ENCODE data around the gene R3HDM1.
A peak's percentile ranks its signal among the peaks of the same experiment; 100 is the strongest.

Gene R3HDM1

GRCh38 chr2:135742325-135742757 is 211.1 kb downstream of the R3HDM1 start:
- TF ChIP-seq CTCF (IDR thresholded peaks at IDR 0.05) (no peak), ZFX (IDR thresholded peaks at IDR 0.05; ENCODE audit: borderline replicate concordance) (no peak)
- peak overlapping the region; percentile 85 for H3K27ac ChIP-seq

GRCh38 chr2:135743860-135744259 is 212.6 kb downstream of the R3HDM1 start:
- TF ChIP-seq CTCF (IDR thresholded peaks at IDR 0.05): no peak
- TF ChIP-seq ZFX (IDR thresholded peaks at IDR 0.05; ENCODE audit: borderline replicate concordance): no peak
- H3K27ac ChIP-seq: no peak overlapping the region

- TF ChIP-seq CTCF (IDR thresholded peaks at IDR 0.05): no peak
- no peak for TF ChIP-seq ZFX (IDR thresholded peaks at IDR 0.05; ENCODE audit: borderline replicate concordance)
- no peak overlapping the region for H3K27ac ChIP-seq
These were observed 213.6 kb downstream of the R3HDM1 start for GRCh38 chr2:135744760-135745314.

- H3K27ac ChIP-seq: no peak overlapping the region
- no peak for TF ChIP-seq ZFX (IDR thresholded peaks at IDR 0.05; ENCODE audit: borderline replicate concordance)
- no peak for TF ChIP-seq CTCF (IDR thresholded peaks at IDR 0.05)
These were observed 214.3 kb downstream of the R3HDM1 start for GRCh38 chr2:135745545-135745944.

- TF ChIP-seq CTCF (IDR thresholded peaks at IDR 0.05): no peak
- no peak for TF ChIP-seq ZFX (IDR thresholded peaks at IDR 0.05; ENCODE audit: borderline replicate concordance)
- H3K27ac ChIP-seq: no peak overlapping the region
These were observed 224.3 kb downstream of the R3HDM1 start for GRCh38 chr2:135755573-135755972.

- H3K27ac ChIP-seq: no peak overlapping the region
- no peak for TF ChIP-seq CTCF (IDR thresholded peaks at IDR 0.05)
- TF ChIP-seq ZFX (IDR thresholded peaks at IDR 0.05; ENCODE audit: borderline replicate concordance): no peak
These were observed 225.4 kb downstream of the R3HDM1 start for GRCh38 chr2:135756692-135757091.

- TF ChIP-seq CTCF (IDR thresholded peaks at IDR 0.05) (no peak), ZFX (IDR thresholded peaks at IDR 0.05; ENCODE audit: borderline replicate concordance) (no peak)
These were observed 230.7 kb downstream of the R3HDM1 start for GRCh38 chr2:135762022-135762421.

More at GRCh38 chr2:135762022-135762421, 230.7 kb downstream of the R3HDM1 start:
- H3K27ac ChIP-seq: no peak overlapping the region
